Nephron progenitor cell (in vitro differentiated cells): ENCODE data around the gene CD68.
"Not testable (repeated sequence)": the region's sequence is repeated elsewhere in the genome, so short reads cannot be mapped to it uniquely, and the experiment has no call there.

Source experiments
- DNase-seq: peaks from one replicate; pipeline ENCODE4 v3.0.0; 2021
- H3K27ac Mint-ChIP-seq: 2 replicates; pipeline ENCODE4 v1.8.0; 2021; ENCODE audit warnings: mild to moderate bottlenecking, moderate library complexity, mixed read lengths
- H3K27me3 Mint-ChIP-seq: 2 replicates; pipeline ENCODE4 v1.8.0; 2021; ENCODE audit warnings: mild to moderate bottlenecking, low read depth, mixed read lengths; ENCODE audit not compliant: poor library complexity
- H3K36me3 Mint-ChIP-seq: 2 replicates; pipeline ENCODE4 v1.8.0; 2021; ENCODE audit warnings: low read depth, mixed read lengths
- H3K4me1 Mint-ChIP-seq: 2 replicates; pipeline ENCODE4 v1.8.0; 2021; ENCODE audit warnings: mixed read lengths
- H3K4me3 Mint-ChIP-seq: 2 replicates; pipeline ENCODE4 v1.8.0; 2021; ENCODE audit warnings: mild to moderate bottlenecking, moderate library complexity, mixed read lengths
- H3K9me3 Mint-ChIP-seq: 2 replicates; pipeline ENCODE4 v1.8.0; 2021; ENCODE audit warnings: mild to moderate bottlenecking, moderate library complexity, mixed read lengths
- TF ChIP-seq, protein P1 (sequence below): fragments of 200-600 bp; sonication (generic); IDR thresholded peaks from 2 replicates; pipeline ENCODE4 v1.5.0; 2021; ENCODE audit warnings: antibody characterized with exemption

The CD68 gene

GRCh38 chr17:7614425-7615264 is 35.2 kb downstream of the CD68 start, which contains the start of gene FXR2:
Gene FXR2 (minus strand): TSS chr17:7614897. CDS start chr17:7614532, 365 bp downstream.
- H3K27ac Mint-ChIP-seq, result peak within 1 kb of the TSS; percentile 98
- H3K36me3 Mint-ChIP-seq, result peaks cover 21% of the 10 kb centered on the region
- H3K9me3 Mint-ChIP-seq, result no peaks in the 10 kb centered on the region
- H3K27me3 Mint-ChIP-seq, result peaks cover 15% of the 10 kb centered on the region
- TF ChIP-seq, protein P1, sequence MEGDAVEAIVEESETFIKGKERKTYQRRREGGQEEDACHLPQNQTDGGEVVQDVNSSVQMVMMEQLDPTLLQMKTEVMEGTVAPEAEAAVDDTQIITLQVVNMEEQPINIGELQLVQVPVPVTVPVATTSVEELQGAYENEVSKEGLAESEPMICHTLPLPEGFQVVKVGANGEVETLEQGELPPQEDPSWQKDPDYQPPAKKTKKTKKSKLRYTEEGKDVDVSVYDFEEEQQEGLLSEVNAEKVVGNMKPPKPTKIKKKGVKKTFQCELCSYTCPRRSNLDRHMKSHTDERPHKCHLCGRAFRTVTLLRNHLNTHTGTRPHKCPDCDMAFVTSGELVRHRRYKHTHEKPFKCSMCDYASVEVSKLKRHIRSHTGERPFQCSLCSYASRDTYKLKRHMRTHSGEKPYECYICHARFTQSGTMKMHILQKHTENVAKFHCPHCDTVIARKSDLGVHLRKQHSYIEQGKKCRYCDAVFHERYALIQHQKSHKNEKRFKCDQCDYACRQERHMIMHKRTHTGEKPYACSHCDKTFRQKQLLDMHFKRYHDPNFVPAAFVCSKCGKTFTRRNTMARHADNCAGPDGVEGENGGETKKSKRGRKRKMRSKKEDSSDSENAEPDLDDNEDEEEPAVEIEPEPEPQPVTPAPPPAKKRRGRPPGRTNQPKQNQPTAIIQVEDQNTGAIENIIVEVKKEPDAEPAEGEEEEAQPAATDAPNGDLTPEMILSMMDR, result peak; percentile 38
- H3K4me3 Mint-ChIP-seq, result peak within 1 kb of the TSS; percentile 93
- peak; percentile 100 for DNase-seq
- H3K4me1 Mint-ChIP-seq, result peaks cover 40% of the 10 kb centered on the region

DNA sequence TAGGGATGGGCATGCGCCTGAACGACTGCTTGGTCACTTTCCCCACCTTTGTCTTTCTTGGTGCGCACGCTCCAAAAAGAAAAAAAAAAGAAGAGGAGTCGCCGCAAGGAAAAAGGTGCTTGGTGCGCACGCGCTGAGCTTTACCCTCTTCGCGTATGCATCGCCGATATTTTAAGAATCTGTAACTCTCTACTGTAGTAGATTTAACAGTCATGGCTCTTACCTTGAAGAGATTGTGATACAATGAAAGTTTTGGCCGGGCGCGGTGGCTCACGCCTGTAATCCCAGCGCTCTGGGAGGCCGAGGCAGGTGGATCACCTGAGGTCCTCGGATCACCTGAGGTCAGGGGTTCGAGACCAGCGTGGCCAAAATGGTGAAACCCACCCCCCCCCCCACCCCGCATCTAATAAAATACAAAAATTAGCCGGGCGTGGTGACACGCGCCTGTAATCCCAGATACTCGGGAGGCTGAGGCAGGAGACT is 35.9 kb downstream of the CD68 start:
- TF ChIP-seq, protein P1, result no peak

GRCh38 chr17:7618608-7619007 is 39.2 kb downstream of the CD68 start:
- no peak for DNase-seq
- Mint-ChIP-seq H3K36me3 (no peaks in the 10 kb centered on the region), H3K4me3 (no peak overlapping the region), H3K27me3 (peaks cover 20% of the 10 kb centered on the region), H3K9me3 (no peaks in the 10 kb centered on the region), H3K27ac (no peak overlapping the region), H3K4me1 (peaks cover 5% of the 10 kb centered on the region)
- TF ChIP-seq, protein P1, result no peak

More for the DNA sequence above, 35.9 kb downstream of the CD68 start:
- no peaks in the 10 kb centered on the region for H3K9me3 Mint-ChIP-seq
- DNase-seq, result no peak
- peak overlapping the region; percentile 85 for H3K4me3 Mint-ChIP-seq
- peak overlapping the region; percentile 94 for H3K27ac Mint-ChIP-seq
- H3K4me1 Mint-ChIP-seq, result peaks cover 38% of the 10 kb centered on the region
- peaks cover 20% of the 10 kb centered on the region for H3K36me3 Mint-ChIP-seq
- peaks cover 15% of the 10 kb centered on the region for H3K27me3 Mint-ChIP-seq

DNA sequence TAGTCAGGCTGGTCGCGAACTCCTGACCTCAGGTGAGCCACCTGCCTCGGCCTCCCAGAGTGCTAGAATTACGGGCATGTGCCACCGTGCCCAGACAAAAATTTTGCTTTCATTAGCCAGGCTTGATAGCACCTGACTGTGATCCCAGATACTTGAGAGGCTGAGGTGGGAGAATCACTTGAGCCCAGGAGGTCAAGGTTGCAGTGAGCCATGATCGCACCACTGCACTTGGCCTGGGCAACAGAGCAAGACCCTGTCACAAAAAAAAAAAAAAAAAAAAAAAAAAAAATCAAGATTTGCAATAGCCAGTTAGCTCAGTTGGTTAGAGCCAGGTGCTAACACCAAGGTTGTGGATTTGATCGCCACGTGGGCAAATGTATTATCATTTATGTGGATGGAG is 41.4 kb downstream of the CD68 start:
- Mint-ChIP-seq H3K36me3 (no peaks in the 10 kb centered on the region), H3K4me1 (no peaks in the 10 kb centered on the region), H3K9me3 (no peaks in the 10 kb centered on the region), H3K27ac (no peak overlapping the region), H3K4me3 (no peak overlapping the region), H3K27me3 (peaks cover 18% of the 10 kb centered on the region)
- no peak for DNase-seq
- TF ChIP-seq, protein P1, result no peak

DNA sequence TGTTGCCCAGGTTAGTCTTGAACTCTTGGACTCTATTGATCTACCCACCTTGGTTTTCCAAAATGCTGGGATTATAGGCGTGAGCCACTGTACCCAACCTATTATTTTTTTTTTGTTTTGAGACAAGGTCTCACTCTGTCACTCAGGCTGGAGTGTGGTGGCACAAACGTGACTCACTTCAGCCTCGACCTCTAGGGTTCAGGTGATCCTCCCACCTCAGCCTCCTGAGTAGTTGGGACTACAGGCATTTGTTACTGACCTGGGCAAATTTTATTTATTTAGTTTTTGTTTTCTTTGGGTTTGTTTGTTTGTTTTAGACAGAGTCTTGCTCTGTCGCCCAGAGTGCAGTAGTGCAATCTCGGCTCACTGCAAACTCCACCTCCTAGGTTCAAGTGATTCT is 44.2 kb downstream of the CD68 start:
- H3K36me3 Mint-ChIP-seq, result peaks cover 10% of the 10 kb centered on the region
- TF ChIP-seq, protein P1, result no peak
- peaks cover 14% of the 10 kb centered on the region for H3K27me3 Mint-ChIP-seq
- H3K9me3 Mint-ChIP-seq, result no peaks in the 10 kb centered on the region
- no peak for DNase-seq
- no peak overlapping the region for H3K27ac Mint-ChIP-seq
- H3K4me1 Mint-ChIP-seq, result peaks cover 11% of the 10 kb centered on the region
- no peak overlapping the region for H3K4me3 Mint-ChIP-seq

DNA sequence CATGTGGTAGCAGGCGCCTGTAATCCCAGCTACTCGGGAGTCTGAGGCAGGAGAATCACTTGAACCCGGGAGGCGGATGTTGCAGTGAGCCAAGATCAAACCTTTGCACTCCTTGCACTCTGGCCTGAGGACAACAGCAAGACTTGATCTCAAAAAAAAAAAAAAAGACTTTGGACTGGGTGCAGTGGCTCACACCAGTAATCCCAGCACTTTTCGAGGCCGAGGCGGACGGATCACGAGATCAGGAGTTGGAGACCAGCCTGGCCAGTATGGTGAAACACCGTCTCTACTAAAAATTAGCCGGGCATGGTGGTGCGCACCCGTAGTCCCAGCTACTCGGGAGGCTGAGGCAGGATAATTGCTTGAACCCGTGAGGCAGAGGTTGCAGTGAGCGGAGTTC is 46.3 kb downstream of the CD68 start:
- H3K9me3 Mint-ChIP-seq, H3K27ac Mint-ChIP-seq, DNase-seq, H3K27me3 Mint-ChIP-seq, H3K36me3 Mint-ChIP-seq: not testable (repeated sequence)
- Mint-ChIP-seq H3K4me3 (peak overlapping the region; percentile 92), H3K4me1 (peaks cover 26% of the 10 kb centered on the region)
